BE2C (cell line): Measurements from ENCODE around the gene CLIP4.

Source experiments
- DNase-seq: peaks from one replicate; pipeline ENCODE4 v3.0.0-alpha.2; 2020
- H3K27me3 ChIP-seq: fragments of 250-450 bp; sonication (Bioruptor Pico); 2 replicates; pipeline ENCODE4 v1.5.1; 2020; ENCODE audit warnings: mild to moderate bottlenecking
- H3K36me3 ChIP-seq: fragments of 250-450 bp; sonication (Bioruptor Pico); 2 replicates; pipeline ENCODE4 v1.5.1; 2020; ENCODE audit warnings: mild to moderate bottlenecking
- H3K4me1 ChIP-seq: fragments of 250-450 bp; sonication (Bioruptor Pico); 2 replicates; pipeline ENCODE4 v1.5.1; 2020
- H3K4me3 ChIP-seq: 2 replicates; pipeline ENCODE4 v1.5.1; 2011; ENCODE audit warnings: low read depth, low read length
- H3K9me3 ChIP-seq: fragments of 250-450 bp; sonication (Bioruptor Pico); 2 replicates; pipeline ENCODE4 v1.5.1; 2020
- TF ChIP-seq, protein P1 (sequence below): IDR thresholded peaks from 2 replicates; pipeline ENCODE4 v1.5.1; 2012; ENCODE audit warnings: mild to moderate bottlenecking, low read depth, low read length

Gene CLIP4

DNA sequence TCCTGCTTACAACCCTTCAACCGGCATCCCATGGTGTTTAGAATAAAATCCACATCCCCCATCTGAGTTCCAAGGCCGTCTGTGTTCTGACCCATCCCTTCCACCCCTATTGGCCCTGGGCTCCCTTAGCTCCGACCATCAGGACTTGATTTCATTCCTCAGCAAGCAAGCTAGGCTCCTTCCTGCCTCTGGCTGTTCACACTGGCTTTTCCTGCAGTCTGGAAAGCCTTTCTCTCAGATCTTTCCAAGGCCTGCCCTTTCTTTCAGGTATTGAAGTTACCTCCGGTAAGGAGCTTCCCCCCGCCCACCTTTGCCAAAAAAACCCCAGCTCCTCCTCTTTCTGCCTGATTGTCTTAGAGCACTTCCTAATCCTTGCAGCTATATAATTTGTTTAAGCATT is 86.8 kb downstream of the CLIP4 start:
- Histone ChIP-seq H3K4me1 (peaks cover 20% of the 10 kb centered on the region), H3K27me3 (no peaks in the 10 kb centered on the region), H3K4me3 (no peak overlapping the region), H3K9me3 (no peaks in the 10 kb centered on the region), H3K36me3 (no peaks in the 10 kb centered on the region)
- TF ChIP-seq, protein P1, sequence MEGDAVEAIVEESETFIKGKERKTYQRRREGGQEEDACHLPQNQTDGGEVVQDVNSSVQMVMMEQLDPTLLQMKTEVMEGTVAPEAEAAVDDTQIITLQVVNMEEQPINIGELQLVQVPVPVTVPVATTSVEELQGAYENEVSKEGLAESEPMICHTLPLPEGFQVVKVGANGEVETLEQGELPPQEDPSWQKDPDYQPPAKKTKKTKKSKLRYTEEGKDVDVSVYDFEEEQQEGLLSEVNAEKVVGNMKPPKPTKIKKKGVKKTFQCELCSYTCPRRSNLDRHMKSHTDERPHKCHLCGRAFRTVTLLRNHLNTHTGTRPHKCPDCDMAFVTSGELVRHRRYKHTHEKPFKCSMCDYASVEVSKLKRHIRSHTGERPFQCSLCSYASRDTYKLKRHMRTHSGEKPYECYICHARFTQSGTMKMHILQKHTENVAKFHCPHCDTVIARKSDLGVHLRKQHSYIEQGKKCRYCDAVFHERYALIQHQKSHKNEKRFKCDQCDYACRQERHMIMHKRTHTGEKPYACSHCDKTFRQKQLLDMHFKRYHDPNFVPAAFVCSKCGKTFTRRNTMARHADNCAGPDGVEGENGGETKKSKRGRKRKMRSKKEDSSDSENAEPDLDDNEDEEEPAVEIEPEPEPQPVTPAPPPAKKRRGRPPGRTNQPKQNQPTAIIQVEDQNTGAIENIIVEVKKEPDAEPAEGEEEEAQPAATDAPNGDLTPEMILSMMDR: no peak
- no peak for DNase-seq

DNA sequence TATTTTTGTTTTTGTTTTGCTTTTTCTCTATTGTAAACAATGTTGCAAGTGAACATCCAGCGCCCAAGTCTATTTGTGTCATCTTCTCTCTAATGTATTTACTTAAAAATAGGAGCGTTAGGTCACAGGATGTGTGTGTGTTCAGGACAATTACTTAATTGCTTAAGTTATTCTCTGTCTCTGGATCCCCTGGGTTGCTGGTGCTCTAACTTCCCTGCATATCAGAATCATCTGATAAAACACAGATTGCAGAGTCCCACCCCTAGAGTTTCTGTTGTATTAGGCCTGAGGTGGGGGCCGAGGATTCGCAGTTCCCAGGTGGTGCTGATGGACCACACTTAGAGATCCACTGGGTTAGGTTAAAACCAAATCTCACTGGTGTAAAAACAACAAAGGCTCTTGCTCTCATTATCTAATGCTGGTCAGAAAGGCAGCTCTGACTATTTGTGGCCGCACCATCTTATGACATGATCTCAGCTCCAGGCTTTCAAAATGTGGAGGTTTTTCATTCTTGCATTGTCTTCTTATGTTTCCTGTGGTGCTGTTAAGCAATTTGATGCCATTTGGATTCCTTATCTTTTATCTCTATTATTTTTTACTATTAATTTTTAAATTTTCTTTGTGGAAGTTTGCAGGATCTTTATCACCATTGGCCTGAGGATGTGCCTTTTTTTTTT is 87.7 kb downstream of the CLIP4 start:
- Histone ChIP-seq H3K36me3 (no peaks in the 10 kb centered on the region), H3K4me3 (no peak overlapping the region), H3K4me1 (peaks cover 20% of the 10 kb centered on the region), H3K27me3 (no peaks in the 10 kb centered on the region), H3K9me3 (no peaks in the 10 kb centered on the region)
- DNase-seq: no peak
- TF ChIP-seq, protein P1: no peak

DNA sequence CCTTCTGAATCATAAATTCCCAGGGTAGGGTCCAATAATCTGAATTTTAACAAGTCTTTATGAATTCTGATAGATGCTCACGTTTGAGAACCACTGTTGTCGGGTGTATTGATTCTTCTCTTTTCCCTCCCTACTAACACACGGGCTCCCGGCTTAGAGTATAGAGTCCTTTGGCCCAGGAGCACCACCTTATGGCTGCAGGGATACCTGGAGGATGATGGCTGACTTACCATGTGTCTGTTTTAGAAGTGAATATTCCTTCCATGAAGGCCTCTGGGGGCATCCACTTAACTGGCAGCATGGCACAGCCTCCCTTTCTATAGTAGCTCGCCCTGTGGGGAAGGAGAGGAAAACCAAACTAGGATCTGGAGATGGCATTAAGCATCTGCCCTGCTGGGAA is 91.7 kb downstream of the CLIP4 start:
- no peaks in the 10 kb centered on the region for H3K27me3 ChIP-seq

DNA sequence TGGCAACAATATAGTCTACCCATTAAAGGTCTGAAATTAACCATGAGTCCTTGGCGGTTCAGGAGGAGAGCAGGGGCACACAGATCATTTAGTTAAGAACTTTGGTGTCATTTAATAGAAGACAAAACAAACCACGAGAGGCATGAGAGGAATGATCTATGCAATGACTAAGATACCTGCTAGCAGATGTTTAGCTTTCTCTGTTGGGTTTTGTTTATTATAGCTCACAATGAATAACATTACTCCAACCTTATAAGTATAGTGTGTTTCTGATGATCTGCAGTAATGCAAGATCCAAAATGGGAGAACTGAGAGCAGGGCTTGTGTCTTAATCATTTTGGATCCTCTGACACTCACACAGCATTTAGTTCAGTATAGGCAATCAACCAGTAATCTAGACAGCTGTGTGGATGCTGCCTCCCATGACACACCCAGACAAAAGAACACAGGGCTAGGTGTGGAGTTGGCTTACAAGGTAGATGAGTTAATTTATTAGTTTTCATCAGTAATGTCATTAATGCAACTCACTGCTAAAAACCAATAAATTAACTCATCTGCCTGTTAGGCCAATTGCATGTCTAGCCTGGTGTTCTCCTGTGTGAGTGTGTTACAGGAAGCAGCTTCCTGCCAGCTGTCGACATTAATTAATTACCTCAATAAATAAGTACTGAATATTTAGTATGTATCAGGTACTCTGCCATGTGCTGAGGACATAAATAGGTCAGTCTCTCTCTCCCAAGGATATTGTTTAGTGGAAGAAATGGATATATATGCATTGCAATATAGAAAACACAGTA is 92.3 kb downstream of the CLIP4 start:
- no peak overlapping the region for H3K4me3 ChIP-seq
- H3K9me3 ChIP-seq: no peaks in the 10 kb centered on the region
- DNase-seq: no peak
- no peaks in the 10 kb centered on the region for H3K27me3 ChIP-seq
- peaks cover 17% of the 10 kb centered on the region for H3K4me1 ChIP-seq
- no peaks in the 10 kb centered on the region for H3K36me3 ChIP-seq
- TF ChIP-seq, protein P1: no peak

More for the DNA sequence above, 91.7 kb downstream of the CLIP4 start:
- no peak overlapping the region for H3K4me3 ChIP-seq
- TF ChIP-seq, protein P1: peak; percentile 17; the same call in 1 of the 2 replicates
- peaks cover 23% of the 10 kb centered on the region for H3K4me1 ChIP-seq
- H3K9me3 ChIP-seq: no peaks in the 10 kb centered on the region
- no peaks in the 10 kb centered on the region for H3K36me3 ChIP-seq
- DNase-seq: no peak

DNA sequence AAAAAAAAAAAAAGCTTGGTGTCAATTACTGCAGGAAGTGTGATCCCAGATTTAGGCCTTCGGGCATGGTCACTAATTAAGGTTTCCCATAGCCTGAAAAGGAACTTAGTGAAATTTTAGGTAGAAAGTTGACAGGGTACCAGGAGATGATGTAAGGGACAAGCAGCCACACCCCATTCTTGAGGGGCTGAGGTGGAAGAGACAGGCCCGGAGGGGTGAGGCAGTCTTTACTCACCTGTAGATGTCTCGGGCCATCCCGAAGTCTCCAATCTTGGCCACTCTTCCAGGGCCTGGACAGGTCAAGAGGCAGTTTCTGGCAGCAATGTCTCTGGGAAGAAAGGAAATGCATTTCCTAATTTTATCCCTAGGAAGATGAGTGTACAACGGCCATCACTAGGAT is 94.3 kb downstream of the CLIP4 start:
- DNase-seq: no peak
- TF ChIP-seq, protein P1: no peak
- no peak overlapping the region for H3K4me3 ChIP-seq
- H3K36me3 ChIP-seq: no peaks in the 10 kb centered on the region
- no peaks in the 10 kb centered on the region for H3K27me3 ChIP-seq
- peaks cover 11% of the 10 kb centered on the region; the same call in 1 of the 2 replicates for H3K4me1 ChIP-seq
- no peaks in the 10 kb centered on the region for H3K9me3 ChIP-seq

DNA sequence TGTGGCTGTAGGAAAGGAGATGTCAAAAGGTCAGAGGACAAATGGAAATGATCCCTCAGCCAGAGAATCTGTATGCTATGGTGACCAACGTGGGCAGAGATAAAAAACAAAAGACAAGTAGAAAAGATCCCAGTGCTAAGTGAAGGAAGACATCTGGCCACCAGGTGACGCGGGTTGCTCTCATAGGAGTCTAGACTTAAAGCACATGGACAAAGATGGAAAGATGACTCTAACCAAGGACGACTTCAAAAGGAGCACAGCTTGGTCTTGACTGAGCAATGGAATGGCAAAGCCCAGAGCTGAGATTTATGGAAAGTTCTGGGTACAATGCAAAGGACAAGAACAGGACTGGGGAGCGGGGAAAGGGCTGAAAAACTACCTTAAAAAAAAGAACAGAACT is 96.8 kb downstream of the CLIP4 start:
- no peaks in the 10 kb centered on the region for H3K27me3 ChIP-seq
- no peak for DNase-seq

More for the DNA sequence above, 96.8 kb downstream of the CLIP4 start:
- TF ChIP-seq, protein P1: no peak
- Histone ChIP-seq H3K36me3 (no peaks in the 10 kb centered on the region), H3K9me3 (no peaks in the 10 kb centered on the region), H3K4me1 (peaks cover 11% of the 10 kb centered on the region; the same call in 1 of the 2 replicates), H3K4me3 (no peak overlapping the region)
